ENCODE results near the gene TGFA. TPM values are rescaled to one million over a fixed set of nuclear protein-coding genes. Genes with fewer than 3 reads are reported as not detected.

TGFA gene
- total RNA-seq, 1 experiment from 2014 or later, result 8.1 TPM

- DNase-seq (ENCODE audit: low read depth), result peak; percentile 90
These were observed 29.3 kb downstream of the TGFA start for GRCh38 chr2:70523996-70524965.

GRCh38 chr2:70523672-70523995 is 30.0 kb downstream of the TGFA start:
- DNase-seq (ENCODE audit: low read depth), result no peak

- no peak for DNase-seq (ENCODE audit: low read depth)
These were observed 31.0 kb downstream of the TGFA start for GRCh38 chr2:70522627-70523026.

GRCh38 chr2:70520825-70521224 is 32.8 kb downstream of the TGFA start:
- no peak for DNase-seq (ENCODE audit: low read depth)

- DNase-seq (ENCODE audit: low read depth), result no peak
These were observed 34.2 kb downstream of the TGFA start for GRCh38 chr2:70519453-70519852.

GRCh38 chr2:70518557-70518956 is 35.1 kb downstream of the TGFA start:
- no peak for DNase-seq (ENCODE audit: low read depth)

- no peak for DNase-seq (ENCODE audit: low read depth)
These were observed 35.8 kb downstream of the TGFA start for GRCh38 chr2:70517804-70518203.

GRCh38 chr2:70516596-70516995 is 37.0 kb downstream of the TGFA start:
- peak; percentile 68 for DNase-seq (ENCODE audit: low read depth)

- no peak for DNase-seq (ENCODE audit: low read depth)
These were observed 37.7 kb downstream of the TGFA start for GRCh38 chr2:70515938-70516337.

GRCh38 chr2:70514612-70515055 is 39.0 kb downstream of the TGFA start:
- DNase-seq (ENCODE audit: low read depth), result no peak

- DNase-seq (ENCODE audit: low read depth), result no peak
These were observed 39.9 kb downstream of the TGFA start for GRCh38 chr2:70513738-70514137.

GRCh38 chr2:70511971-70512729 is 41.5 kb downstream of the TGFA start:
- no peak for DNase-seq (ENCODE audit: low read depth)

GRCh38 chr2:70510313-70510712 is 43.3 kb downstream of the TGFA start:
- DNase-seq (ENCODE audit: low read depth), result no peak

GRCh38 chr2:70509565-70509964 is 44.1 kb downstream of the TGFA start:
- DNase-seq (ENCODE audit: low read depth), result peak; percentile 17

GRCh38 chr2:70508711-70509462 is 44.7 kb downstream of the TGFA start:
- DNase-seq (ENCODE audit: low read depth), result no peak

GRCh38 chr2:70505613-70506391 is 47.8 kb downstream of the TGFA start:
- DNase-seq (ENCODE audit: low read depth), result no peak

- no peak for DNase-seq (ENCODE audit: low read depth)
These were observed 48.9 kb downstream of the TGFA start for GRCh38 chr2:70504750-70505149.

GRCh38 chr2:70503896-70504295 is 49.7 kb downstream of the TGFA start:
- DNase-seq (ENCODE audit: low read depth), result no peak

GRCh38 chr2:70501728-70502127 is 51.9 kb downstream of the TGFA start:
- no peak for DNase-seq (ENCODE audit: low read depth)

GRCh38 chr2:70501215-70501614 is 52.4 kb downstream of the TGFA start:
- no peak for DNase-seq (ENCODE audit: low read depth)

GRCh38 chr2:70499253-70499652 is 54.4 kb downstream of the TGFA start:
- DNase-seq (ENCODE audit: low read depth), result no peak

All from M059J (cell line).